ENCODE measurements around the gene ABHD15.
A peak's percentile ranks its signal among the peaks of the same experiment; 100 is the strongest.

The ABHD15 gene

GRCh38 chr17:29566473-29567303 is at the start of gene ABHD15:
Gene ABHD15 (minus strand): TSS chr17:29567037. CDS start chr17:29566966, 71 bp downstream.
- TF ChIP-seq TAF1 (IDR thresholded peaks at IDR 0.05; ENCODE audit: low read depth) (peak; percentile 39; the same call in 1 of the 2 replicates), NFIC (IDR thresholded peaks at IDR 0.05) (peak; percentile 66; the same call in 1 of the 2 replicates), RAD21 (IDR thresholded peaks at IDR 0.05; ENCODE audit: low read depth) (no peak), ZBTB7A (IDR thresholded peaks at IDR 0.05; ENCODE audit: low read depth) (peak; percentile 15; the same call in 1 of the 2 replicates), YY1 (IDR thresholded peaks at IDR 0.05; ENCODE audit: low read depth) (no peak), MAX (IDR thresholded peaks at IDR 0.05) (peak; percentile 40)

- no peak for TF ChIP-seq REST (IDR thresholded peaks at IDR 0.05; ENCODE audit: low read depth)
- no peak for TF ChIP-seq CEBPB (IDR thresholded peaks at IDR 0.05)
- peak; percentile 88 for TF ChIP-seq MAX (IDR thresholded peaks at IDR 0.05)
- no peak for TF ChIP-seq TCF12 (IDR thresholded peaks at IDR 0.05; ENCODE audit: low read depth)
- no peak for TF ChIP-seq ZBTB7A (IDR thresholded peaks at IDR 0.05; ENCODE audit: low read depth)
Observed at GRCh38 chr17:29615492-29616299, 48.9 kb upstream of the ABHD15 start.

- TF ChIP-seq YY1 (IDR thresholded peaks at IDR 0.05; ENCODE audit: low read depth): no peak
- TF ChIP-seq MAX (IDR thresholded peaks at IDR 0.05): no peak
Observed at GRCh38 chr17:29615048-29615385, 48.2 kb upstream of the ABHD15 start.

GRCh38 chr17:29614349-29615047 is 47.7 kb upstream of the ABHD15 start:
- no peak for TF ChIP-seq FOXM1 (IDR thresholded peaks at IDR 0.05; ENCODE audit: borderline replicate concordance, low read depth)
- no peak for TF ChIP-seq RAD21 (IDR thresholded peaks at IDR 0.05; ENCODE audit: low read depth)

- TF ChIP-seq RAD21 (IDR thresholded peaks at IDR 0.05; ENCODE audit: low read depth): no peak
- no peak for TF ChIP-seq TCF12 (IDR thresholded peaks at IDR 0.05; ENCODE audit: low read depth)
- no peak for TF ChIP-seq NFIC (IDR thresholded peaks at IDR 0.05)
- TF ChIP-seq MAX (IDR thresholded peaks at IDR 0.05): no peak
- no peak for TF ChIP-seq EP300 (IDR thresholded peaks at IDR 0.05; ENCODE audit: borderline replicate concordance)
- TF ChIP-seq REST (IDR thresholded peaks at IDR 0.05; ENCODE audit: low read depth): no peak
- no peak; the same call in 1 of the 2 replicates for TF ChIP-seq ZBTB7A (IDR thresholded peaks at IDR 0.05; ENCODE audit: low read depth)
- no peak for TF ChIP-seq TEAD4 (IDR thresholded peaks at IDR 0.05)
- no peak for TF ChIP-seq EGR1 (IDR thresholded peaks at IDR 0.05)
- TF ChIP-seq CREB1 (IDR thresholded peaks at IDR 0.05; ENCODE audit: low read depth): no peak
- no peak for TF ChIP-seq USF1 (IDR thresholded peaks at IDR 0.05)
- TF ChIP-seq FOXM1 (IDR thresholded peaks at IDR 0.05; ENCODE audit: borderline replicate concordance, low read depth): no peak
- TF ChIP-seq YY1 (IDR thresholded peaks at IDR 0.05; ENCODE audit: low read depth): no peak
- TF ChIP-seq CEBPB (IDR thresholded peaks at IDR 0.05): no peak
- TF ChIP-seq TAF1 (IDR thresholded peaks at IDR 0.05; ENCODE audit: low read depth): no peak
Observed at GRCh38 chr17:29613856-29614255, 47.0 kb upstream of the ABHD15 start.
